ENCODE measurements around the gene AEBP2.

Gene AEBP2

DNA sequence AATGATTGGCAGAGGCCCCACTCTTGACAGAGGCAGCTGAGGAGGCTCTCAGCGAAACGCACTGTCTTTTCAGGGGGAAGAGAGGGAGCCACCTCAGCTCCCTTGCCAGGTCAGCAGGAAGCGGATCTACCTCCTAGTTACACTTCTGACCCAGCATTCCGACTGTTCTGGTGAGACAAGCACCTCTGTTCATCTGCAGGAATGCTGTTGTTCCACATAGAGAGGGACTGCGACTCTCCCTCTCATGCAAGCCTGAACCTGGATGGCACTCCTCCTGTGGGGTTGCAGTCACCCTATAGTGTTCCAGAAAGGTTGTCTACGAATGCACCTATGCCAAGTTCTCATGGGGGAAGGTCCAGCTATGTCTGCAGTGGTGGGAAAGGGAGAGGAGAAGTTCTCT is 37.1 kb upstream of the AEBP2 start:
- DNase-seq (ENCODE audit: low read depth) = no peak
- TF ChIP-seq, protein P1, sequence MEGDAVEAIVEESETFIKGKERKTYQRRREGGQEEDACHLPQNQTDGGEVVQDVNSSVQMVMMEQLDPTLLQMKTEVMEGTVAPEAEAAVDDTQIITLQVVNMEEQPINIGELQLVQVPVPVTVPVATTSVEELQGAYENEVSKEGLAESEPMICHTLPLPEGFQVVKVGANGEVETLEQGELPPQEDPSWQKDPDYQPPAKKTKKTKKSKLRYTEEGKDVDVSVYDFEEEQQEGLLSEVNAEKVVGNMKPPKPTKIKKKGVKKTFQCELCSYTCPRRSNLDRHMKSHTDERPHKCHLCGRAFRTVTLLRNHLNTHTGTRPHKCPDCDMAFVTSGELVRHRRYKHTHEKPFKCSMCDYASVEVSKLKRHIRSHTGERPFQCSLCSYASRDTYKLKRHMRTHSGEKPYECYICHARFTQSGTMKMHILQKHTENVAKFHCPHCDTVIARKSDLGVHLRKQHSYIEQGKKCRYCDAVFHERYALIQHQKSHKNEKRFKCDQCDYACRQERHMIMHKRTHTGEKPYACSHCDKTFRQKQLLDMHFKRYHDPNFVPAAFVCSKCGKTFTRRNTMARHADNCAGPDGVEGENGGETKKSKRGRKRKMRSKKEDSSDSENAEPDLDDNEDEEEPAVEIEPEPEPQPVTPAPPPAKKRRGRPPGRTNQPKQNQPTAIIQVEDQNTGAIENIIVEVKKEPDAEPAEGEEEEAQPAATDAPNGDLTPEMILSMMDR (IDR thresholded peaks at IDR 0.05; ENCODE audit: control insufficient read depth, insufficient read depth, low read depth, low read length, missing control alignments) = no peak

DNA sequence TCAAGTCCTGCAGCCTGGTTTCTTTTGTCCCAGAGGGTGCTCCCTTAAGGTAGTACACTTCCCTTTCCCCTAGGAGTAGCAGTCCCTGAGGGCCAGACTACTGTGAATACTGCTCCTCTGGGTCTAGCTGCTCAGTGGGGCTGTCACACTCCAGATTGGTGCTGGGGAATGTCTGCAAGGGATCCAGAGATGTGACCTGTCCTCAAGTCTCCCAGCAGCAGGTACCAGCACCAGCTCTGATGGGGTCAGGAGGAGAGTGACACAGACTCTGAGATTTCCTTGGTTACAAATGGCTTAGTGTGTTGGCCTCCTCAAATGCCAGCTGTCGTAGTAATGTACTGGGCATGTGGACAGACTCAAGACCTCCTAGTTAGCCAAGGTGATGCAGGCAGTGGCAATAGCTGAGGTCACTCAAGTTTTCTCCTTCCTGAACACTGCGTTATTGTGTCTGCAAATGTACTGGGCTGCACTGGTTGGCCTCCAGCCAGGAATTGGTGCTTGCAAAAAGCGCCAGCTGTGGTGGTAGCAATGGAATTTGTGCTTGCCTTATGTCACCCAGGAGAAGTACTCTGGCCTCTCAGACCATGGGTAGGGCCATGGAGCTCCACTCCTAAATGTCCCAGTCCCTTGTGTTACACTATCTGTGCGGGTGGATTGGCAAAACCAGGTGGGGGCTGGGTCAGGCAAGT is 36.4 kb upstream of the AEBP2 start:
- no peak overlapping the region for H3K4me3 ChIP-seq (ENCODE audit: control insufficient read depth, low read depth, low read length)
- DNase-seq (ENCODE audit: low read depth) = no peak
- TF ChIP-seq, protein P1 (IDR thresholded peaks at IDR 0.05; ENCODE audit: control insufficient read depth, insufficient read depth, low read depth, low read length, missing control alignments) = no peak

More for the DNA sequence above, 37.1 kb upstream of the AEBP2 start:
- H3K4me3 ChIP-seq (ENCODE audit: control insufficient read depth, low read depth, low read length) = no peak overlapping the region

- no peak for DNase-seq (ENCODE audit: low read depth)
- TF ChIP-seq, protein P1 (IDR thresholded peaks at IDR 0.05; ENCODE audit: control insufficient read depth, insufficient read depth, low read depth, low read length, missing control alignments) = no peak
These were observed 34.9 kb upstream of the AEBP2 start for GRCh38 chr12:19404242-19404880.

DNA sequence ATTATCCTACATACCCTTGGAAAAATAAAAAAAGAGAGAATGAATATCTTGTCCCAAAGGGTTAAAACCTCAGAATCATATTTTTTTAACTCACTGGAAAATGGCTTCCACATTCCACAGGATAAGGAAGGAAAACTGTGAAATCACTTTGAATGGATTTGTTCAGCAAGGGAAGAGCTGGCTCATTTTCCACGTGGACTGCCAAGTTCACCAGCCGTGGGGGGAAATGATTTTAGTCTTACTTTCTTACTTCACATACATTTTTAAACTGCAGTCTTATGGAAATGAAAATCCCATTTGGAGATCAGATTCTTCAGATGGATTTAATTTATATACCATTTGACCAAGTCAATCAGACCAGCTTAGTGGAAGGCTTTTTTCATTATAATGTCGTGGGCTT is 29.9 kb upstream of the AEBP2 start:
- H3K4me3 ChIP-seq (ENCODE audit: control insufficient read depth, low read depth, low read length) = no peak overlapping the region
- TF ChIP-seq, protein P1 (IDR thresholded peaks at IDR 0.05; ENCODE audit: control insufficient read depth, insufficient read depth, low read depth, low read length, missing control alignments) = no peak
- DNase-seq (ENCODE audit: low read depth) = no peak

More at GRCh38 chr12:19404242-19404880, 34.9 kb upstream of the AEBP2 start:
- no peak overlapping the region for H3K4me3 ChIP-seq (ENCODE audit: control insufficient read depth, low read depth, low read length)

DNA sequence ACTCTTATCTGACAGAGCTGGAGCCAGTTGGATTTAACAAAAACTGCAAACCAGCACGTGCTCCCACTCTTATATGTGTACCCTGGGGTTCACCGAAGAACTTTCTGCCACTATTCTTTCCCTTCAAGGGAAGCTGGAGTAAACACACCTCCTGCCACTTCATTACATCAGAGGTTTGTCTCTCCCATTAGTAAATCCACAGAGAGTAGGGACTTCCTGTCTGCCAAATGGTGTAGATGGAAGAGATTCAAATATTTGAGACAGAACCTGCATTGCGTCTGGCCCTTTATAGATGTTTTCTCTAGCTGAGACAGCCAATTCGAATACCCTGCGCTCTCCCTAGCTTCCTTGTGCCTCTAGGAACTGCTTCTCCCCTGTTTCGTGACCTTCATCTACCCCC is 29.1 kb upstream of the AEBP2 start:
- DNase-seq (ENCODE audit: low read depth) = no peak
- no peak overlapping the region for H3K4me3 ChIP-seq (ENCODE audit: control insufficient read depth, low read depth, low read length)
- TF ChIP-seq, protein P1 (IDR thresholded peaks at IDR 0.05; ENCODE audit: control insufficient read depth, insufficient read depth, low read depth, low read length, missing control alignments) = no peak

DNA sequence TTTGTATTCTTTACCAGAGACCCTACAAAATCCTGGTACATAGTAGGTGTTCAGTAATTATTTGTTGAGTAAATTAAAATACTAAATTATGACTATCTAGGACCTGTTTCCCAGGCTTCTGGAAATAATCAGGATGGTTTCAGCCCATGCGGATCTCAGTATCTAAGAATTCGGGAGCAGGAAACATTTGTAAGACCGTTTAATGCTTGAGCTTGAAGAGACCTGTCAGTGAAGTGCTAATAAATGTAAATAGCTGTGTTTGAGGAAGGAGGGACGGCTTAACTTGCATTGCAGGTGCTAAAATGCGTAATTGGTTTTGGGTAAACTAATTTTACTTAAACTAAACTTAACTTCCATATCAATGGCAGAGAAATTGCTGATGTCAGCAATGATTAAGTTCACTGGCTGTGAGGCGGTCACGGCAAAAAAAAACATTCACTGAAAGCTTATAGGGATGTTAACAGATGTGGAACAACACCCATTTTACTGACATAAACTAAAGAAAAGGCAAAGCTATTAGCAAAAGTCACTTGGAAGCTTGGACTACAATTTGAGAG is 28.6 kb upstream of the AEBP2 start:
- no peak overlapping the region for H3K4me3 ChIP-seq (ENCODE audit: control insufficient read depth, low read depth, low read length)
- TF ChIP-seq, protein P1 (IDR thresholded peaks at IDR 0.05; ENCODE audit: control insufficient read depth, insufficient read depth, low read depth, low read length, missing control alignments) = no peak

More for the DNA sequence above, 28.6 kb upstream of the AEBP2 start:
- no peak for DNase-seq (ENCODE audit: low read depth)

All from AG09309 (cell line).